Endothelial cell (in vitro differentiated cells): ENCODE data around the gene LGALS14. TPM values are rescaled to one million over a fixed set of nuclear protein-coding genes. Genes with fewer than 3 reads are reported as not detected.

Experiments
- DNase-seq: peaks from one replicate; pipeline ENCODE4 v3.0.0; 2021; ENCODE audit warnings: low spot score
- H3K27ac Mint-ChIP-seq: one replicate; pipeline ENCODE4 v1.8.0; 2021; ENCODE audit warnings: mixed read lengths, inconsistent platforms; ENCODE audit not compliant: unreplicated experiment
- H3K27me3 Mint-ChIP-seq: one replicate; pipeline ENCODE4 v1.8.0; 2021; ENCODE audit warnings: mild to moderate bottlenecking, moderate library complexity, mixed read lengths, inconsistent platforms; ENCODE audit not compliant: unreplicated experiment
- H3K36me3 Mint-ChIP-seq: one replicate; pipeline ENCODE4 v1.8.0; 2021; ENCODE audit warnings: mild to moderate bottlenecking, low read depth, mixed read lengths, inconsistent platforms; ENCODE audit not compliant: unreplicated experiment
- H3K4me1 Mint-ChIP-seq: one replicate; pipeline ENCODE4 v1.8.0; 2021; ENCODE audit warnings: mild to moderate bottlenecking, mixed read lengths, inconsistent platforms; ENCODE audit not compliant: unreplicated experiment
- H3K4me3 Mint-ChIP-seq: one replicate; pipeline ENCODE4 v1.8.0; 2021; ENCODE audit warnings: mild to moderate bottlenecking, mixed read lengths, inconsistent platforms; ENCODE audit not compliant: unreplicated experiment
- H3K9me3 Mint-ChIP-seq: one replicate; pipeline ENCODE4 v1.8.0; 2021; ENCODE audit warnings: mixed read lengths, inconsistent platforms; ENCODE audit not compliant: unreplicated experiment
- CTCF ChIP-seq: fragments of 200-600 bp; sonication (generic); IDR thresholded peaks from one replicate; pipeline ENCODE4 v1.5.0; 2021; ENCODE audit warnings: antibody characterized with exemption; ENCODE audit not compliant: unreplicated experiment
- total RNA-seq: library from RNA; stranded (reverse); fragmentation: NEBNext Ultra II Directional; extraction: Animal tissue kit (Norgen Biotek cat#: 25700); gene quantifications from one replicate; pipeline ENCODE4 v1.2.1, GENCODE V29; 2021; ENCODE audit not compliant: unreplicated experiment

LGALS14 gene
- total RNA-seq, 1 donor from 2014 or later, result not detected

- H3K27ac Mint-ChIP-seq, result no peak overlapping the region
- no peaks in the 10 kb centered on the region for H3K36me3 Mint-ChIP-seq
- TF ChIP-seq CTCF, result no peak
- DNase-seq, result no peak
- peaks cover 7% of the 10 kb centered on the region for H3K27me3 Mint-ChIP-seq
- H3K9me3 Mint-ChIP-seq, result no peaks in the 10 kb centered on the region
- H3K4me1 Mint-ChIP-seq, result peaks cover 6% of the 10 kb centered on the region
- no peak overlapping the region for H3K4me3 Mint-ChIP-seq
Measured at GRCh38 chr19:39677961-39678889, 26.1 kb upstream of the LGALS14 start.

GRCh38 chr19:39679056-39679790, 25.1 kb upstream of the LGALS14 start:
- Mint-ChIP-seq H3K27me3 (peaks cover 7% of the 10 kb centered on the region), H3K4me3 (no peak overlapping the region), H3K36me3 (no peaks in the 10 kb centered on the region), H3K4me1 (peaks cover 6% of the 10 kb centered on the region), H3K27ac (no peak overlapping the region), H3K9me3 (no peaks in the 10 kb centered on the region)
- no peak for TF ChIP-seq CTCF
- no peak for DNase-seq

- Mint-ChIP-seq H3K9me3 (no peaks in the 10 kb centered on the region), H3K27me3 (peaks cover 7% of the 10 kb centered on the region), H3K36me3 (no peaks in the 10 kb centered on the region), H3K4me3 (no peak overlapping the region), H3K4me1 (peaks cover 6% of the 10 kb centered on the region), H3K27ac (no peak overlapping the region)
- no peak for TF ChIP-seq CTCF
- no peak for DNase-seq
Measured at GRCh38 chr19:39679791-39680168, 24.5 kb upstream of the LGALS14 start.

GRCh38 chr19:39680593-39680992, 23.7 kb upstream of the LGALS14 start:
- Mint-ChIP-seq H3K27ac (no peak overlapping the region), H3K36me3 (no peaks in the 10 kb centered on the region), H3K4me1 (peaks cover 6% of the 10 kb centered on the region), H3K9me3 (no peaks in the 10 kb centered on the region), H3K4me3 (no peak overlapping the region), H3K27me3 (peaks cover 7% of the 10 kb centered on the region)
- DNase-seq, result no peak
- TF ChIP-seq CTCF, result no peak

- no peaks in the 10 kb centered on the region for H3K36me3 Mint-ChIP-seq
- DNase-seq, result no peak
- TF ChIP-seq CTCF, result no peak
- H3K4me3 Mint-ChIP-seq, result no peak overlapping the region
- H3K27ac Mint-ChIP-seq, result no peak overlapping the region
- H3K9me3 Mint-ChIP-seq, result no peaks in the 10 kb centered on the region
- peaks cover 6% of the 10 kb centered on the region for H3K4me1 Mint-ChIP-seq
- peaks cover 7% of the 10 kb centered on the region for H3K27me3 Mint-ChIP-seq
Measured at GRCh38 chr19:39681416-39681815, 22.9 kb upstream of the LGALS14 start.
